Activated CD8-positive, alpha-beta memory T cell treated with anti-CD3 and anti-CD28 coated beads for 36 hours (primary cell): ENCODE measurements around the gene ASF1B. TPM values are rescaled to one million over a fixed set of nuclear protein-coding genes. Genes with fewer than 3 reads are reported as not detected.

ENCODE experiments used
- CTCF ChIA-PET: fragments of 350-600 bp; sonication (Branson Sonifier 250); formaldehyde crosslinking; loops from one replicate; lab custom pipeline; 2021; ENCODE audit warnings: antibody characterized with exemption; lab: Charles Lee
- POLR2A ChIA-PET: fragments of 350-600 bp; sonication (Branson Sonifier 250); formaldehyde crosslinking; loops from one replicate; lab custom pipeline; 2021; ENCODE audit warnings: antibody characterized with exemption; lab: Charles Lee
- total RNA-seq, 2 experiments: library from RNA; stranded (reverse); gene quantifications; one replicate each; pipeline ENCODE4 v1.2.3, GENCODE V29; 2021

Gene ASF1B
- total RNA-seq, 2 experiments from 2014 or later: 79.7 to 83.6 TPM

- CTCF ChIA-PET: interaction anchor here (1.4 to 1.7 kb wide), 2 partner anchors 15 to 388 kb away, joined by 3 to 5 read pairs; no protein-coding TSS in a partner anchor
- POLR2A ChIA-PET: interaction anchor here (0.6 kb wide), 2 partner anchors 13 to 85 kb away, joined by 4 to 7 read pairs; partner anchors contain the start of gene IL27RA
These were observed 19.3 kb downstream of the ASF1B start for GRCh38 chr19:14116918-14117578.

GRCh38 chr19:14116525-14116917, 19.9 kb downstream of the ASF1B start:
- ChIA-PET POLR2A (interaction anchor here (0.5 to 1.0 kb wide), 5 partner anchors 13 to 113 kb away, joined by 3 to 7 read pairs (median 4); partner anchors contain the start of genes ASF1B and IL27RA), CTCF (interaction anchor here (0.6 to 1.4 kb wide), 2 partner anchors 16 to 836 kb away, joined by 3 to 7 read pairs; no protein-coding TSS in a partner anchor)

- CTCF ChIA-PET: interaction anchor here (0.6 to 3.0 kb wide), 9 partner anchors 14 to 835 kb away, joined by 3 to 19 read pairs (median 7); partner anchors contain the start of gene ASF1B
- POLR2A ChIA-PET: interaction anchor here (0.6 to 1.0 kb wide), 3 partner anchors 20 to 112 kb away, joined by 3 to 4 read pairs (median 3); partner anchors contain the start of gene ASF1B
These were observed 20.6 kb downstream of the ASF1B start for GRCh38 chr19:14115756-14116155.

DNA sequence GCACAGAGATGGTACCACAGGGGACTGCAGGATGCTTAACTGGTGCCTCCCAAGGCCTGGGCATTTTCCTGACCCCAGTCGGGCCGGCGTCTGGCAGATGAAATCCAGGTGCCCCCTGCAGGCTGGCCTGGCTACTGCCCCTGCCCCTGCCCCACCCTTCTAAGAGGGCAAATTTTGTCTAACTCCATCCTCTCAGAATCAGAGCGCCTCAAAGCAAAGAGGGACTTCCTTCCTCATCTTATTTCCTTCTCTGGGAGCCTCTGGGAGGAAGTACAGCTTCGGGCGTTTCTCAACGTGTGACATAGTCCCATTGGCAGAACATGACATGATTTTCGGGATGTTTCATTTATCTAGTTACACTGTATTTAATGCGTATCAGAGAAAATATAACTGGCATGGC, 21.5 kb downstream of the ASF1B start:
- CTCF ChIA-PET: interaction anchor here (0.6 to 3.0 kb wide), 15 partner anchors 8 to 1208 kb away, joined by 3 to 19 read pairs (median 6); partner anchors contain the start of genes ASF1B, C19orf67 and MISP3
- POLR2A ChIA-PET: no interaction called here

- ChIA-PET CTCF (interaction anchor here (0.6 to 3.0 kb wide), 13 partner anchors 9 to 1208 kb away, joined by 3 to 19 read pairs (median 6); partner anchors contain the start of genes ASF1B, C19orf67 and MISP3), POLR2A (no interaction called here)
These were observed 21.9 kb downstream of the ASF1B start for GRCh38 chr19:14114439-14114838.

DNA sequence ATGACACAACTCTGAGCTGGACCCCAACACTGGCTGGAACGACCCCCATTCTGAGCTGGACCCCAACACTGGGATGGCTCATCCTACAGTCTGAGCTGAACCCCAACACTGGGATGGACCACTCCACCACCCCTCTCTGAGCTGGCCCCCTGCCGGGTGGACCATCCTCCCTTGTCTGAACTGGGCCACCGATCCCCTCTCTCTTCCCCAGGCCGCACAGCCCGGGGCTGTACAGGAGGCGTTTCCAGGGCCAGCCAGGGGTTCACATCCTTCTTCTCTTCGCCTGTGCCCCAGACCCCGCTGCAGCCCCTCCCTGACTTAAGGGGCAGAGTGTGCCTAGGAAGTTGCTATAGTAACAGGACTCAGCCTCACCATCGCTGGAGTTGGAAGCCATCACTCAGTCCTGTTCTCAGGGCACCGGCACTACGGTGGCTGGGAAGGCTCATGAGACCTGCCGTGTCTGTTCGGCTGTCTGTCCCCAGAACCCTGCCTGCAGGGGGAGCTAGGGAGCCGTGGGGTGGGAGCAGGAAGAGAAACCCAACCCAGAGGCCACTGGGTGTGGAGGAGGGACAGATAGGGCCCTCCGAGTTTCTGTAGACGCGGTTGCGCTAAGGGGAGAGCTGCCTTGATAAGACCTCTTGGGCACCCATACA, 22.5 kb downstream of the ASF1B start:
- POLR2A ChIA-PET: no interaction called here
- CTCF ChIA-PET: interaction anchor here (0.9 to 3.0 kb wide), 13 partner anchors 9 to 234 kb away, joined by 3 to 19 read pairs (median 6); partner anchors contain the start of genes ASF1B, C19orf67 and MISP3

DNA sequence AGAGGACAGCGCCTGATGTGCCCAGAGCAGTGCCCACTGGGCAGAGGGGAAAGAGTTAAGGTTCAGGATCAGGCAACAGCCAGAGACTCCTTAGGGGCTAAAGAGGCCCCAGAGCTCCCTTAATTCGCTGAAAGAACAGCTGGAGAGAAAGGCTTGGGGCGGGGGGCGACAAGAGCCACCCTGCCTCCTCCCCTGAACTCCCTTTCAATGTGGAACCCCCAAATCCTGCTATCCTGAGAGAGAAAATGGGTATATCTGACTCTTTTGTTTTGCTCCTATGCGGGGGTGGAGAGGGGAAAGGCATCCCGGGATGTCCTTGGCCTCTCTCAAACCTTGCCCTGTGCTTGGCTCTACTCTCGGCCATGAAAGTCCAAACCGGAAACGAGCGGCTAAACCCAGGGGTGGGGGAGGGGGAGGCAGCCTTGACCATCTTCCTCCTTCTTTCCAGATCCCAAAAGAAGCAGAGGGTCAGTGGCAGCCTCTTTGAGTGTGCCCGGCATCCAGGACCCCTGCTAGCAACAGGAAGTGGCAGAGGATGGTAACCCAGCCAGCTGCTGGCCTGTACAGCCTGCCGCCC, 23.5 kb downstream of the ASF1B start:
- ChIA-PET POLR2A (no interaction called here), CTCF (interaction anchor here (1.3 to 3.0 kb wide), 4 partner anchors 11 to 233 kb away, joined by 3 to 19 read pairs (median 8); partner anchors contain the start of gene ASF1B)

DNA sequence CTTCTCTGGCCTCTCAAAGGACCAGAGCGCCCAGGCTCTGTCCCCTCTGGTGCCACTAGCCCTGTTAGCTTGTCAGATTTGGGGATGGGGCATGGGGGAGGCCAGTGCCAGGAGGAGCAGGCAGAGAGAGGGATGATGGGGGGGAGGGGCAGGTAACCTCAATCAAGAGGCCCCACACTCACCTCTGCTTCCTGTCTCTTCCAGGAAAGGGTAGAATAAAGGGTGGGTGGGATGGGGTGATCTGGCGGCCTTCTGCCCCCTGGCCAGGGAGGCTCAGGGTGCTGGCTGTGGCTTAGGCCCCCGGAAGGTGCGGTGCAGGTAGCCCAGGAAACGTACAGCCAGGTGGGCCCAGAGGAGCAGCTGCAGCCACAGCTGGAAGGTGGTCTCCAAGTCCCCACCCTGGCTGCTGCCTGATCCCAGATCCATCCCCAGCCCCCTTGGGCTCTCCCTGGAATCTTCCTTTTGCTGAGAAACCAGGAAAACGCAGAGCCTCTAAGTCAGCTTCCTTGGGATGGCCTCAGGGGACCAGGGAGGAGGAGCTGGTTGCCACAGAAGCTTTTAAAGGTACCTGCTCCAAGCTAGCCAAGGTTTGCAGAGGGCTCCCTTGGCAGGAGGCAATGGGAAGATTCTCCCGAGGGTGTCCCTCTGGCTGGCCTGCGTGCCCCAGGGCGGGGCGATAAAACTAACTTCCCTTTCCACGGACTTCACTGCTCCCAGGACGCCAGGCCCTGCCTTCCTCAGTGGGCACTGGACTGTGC, 24.2 kb downstream of the ASF1B start:
- CTCF ChIA-PET: interaction anchor here (1.3 to 1.6 kb wide), 2 partner anchors 19 to 233 kb away, joined by 3 read pairs; no protein-coding TSS in a partner anchor
- POLR2A ChIA-PET: no interaction called here

DNA sequence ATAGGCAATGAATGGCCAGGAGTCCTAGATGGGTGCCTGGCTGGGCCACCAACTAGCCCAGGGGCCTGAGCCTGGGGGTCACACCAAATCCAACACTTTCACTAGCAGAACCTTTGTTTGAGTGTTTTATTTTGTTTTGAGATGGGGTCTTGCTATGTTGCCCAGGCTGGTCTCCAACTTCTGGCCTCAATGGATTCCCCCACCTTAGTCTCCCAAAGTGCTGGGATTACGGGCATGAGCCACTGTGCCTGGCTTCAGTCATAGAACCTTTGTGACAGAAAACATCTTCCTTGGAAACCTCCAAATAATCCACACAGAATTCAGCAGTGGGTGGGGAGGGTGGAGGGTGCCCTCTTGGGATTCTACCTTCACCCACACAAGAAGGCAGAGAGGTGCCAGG, 24.9 kb downstream of the ASF1B start:
- CTCF ChIA-PET: interaction anchor here (1.6 kb wide), 1 partner anchor 18 kb away, joined by 3 read pairs; no protein-coding TSS in a partner anchor
- POLR2A ChIA-PET: no interaction called here

- ChIA-PET POLR2A (no interaction called here), CTCF (no interaction called here)
These were observed 25.7 kb downstream of the ASF1B start for GRCh38 chr19:14110650-14111049.

DNA sequence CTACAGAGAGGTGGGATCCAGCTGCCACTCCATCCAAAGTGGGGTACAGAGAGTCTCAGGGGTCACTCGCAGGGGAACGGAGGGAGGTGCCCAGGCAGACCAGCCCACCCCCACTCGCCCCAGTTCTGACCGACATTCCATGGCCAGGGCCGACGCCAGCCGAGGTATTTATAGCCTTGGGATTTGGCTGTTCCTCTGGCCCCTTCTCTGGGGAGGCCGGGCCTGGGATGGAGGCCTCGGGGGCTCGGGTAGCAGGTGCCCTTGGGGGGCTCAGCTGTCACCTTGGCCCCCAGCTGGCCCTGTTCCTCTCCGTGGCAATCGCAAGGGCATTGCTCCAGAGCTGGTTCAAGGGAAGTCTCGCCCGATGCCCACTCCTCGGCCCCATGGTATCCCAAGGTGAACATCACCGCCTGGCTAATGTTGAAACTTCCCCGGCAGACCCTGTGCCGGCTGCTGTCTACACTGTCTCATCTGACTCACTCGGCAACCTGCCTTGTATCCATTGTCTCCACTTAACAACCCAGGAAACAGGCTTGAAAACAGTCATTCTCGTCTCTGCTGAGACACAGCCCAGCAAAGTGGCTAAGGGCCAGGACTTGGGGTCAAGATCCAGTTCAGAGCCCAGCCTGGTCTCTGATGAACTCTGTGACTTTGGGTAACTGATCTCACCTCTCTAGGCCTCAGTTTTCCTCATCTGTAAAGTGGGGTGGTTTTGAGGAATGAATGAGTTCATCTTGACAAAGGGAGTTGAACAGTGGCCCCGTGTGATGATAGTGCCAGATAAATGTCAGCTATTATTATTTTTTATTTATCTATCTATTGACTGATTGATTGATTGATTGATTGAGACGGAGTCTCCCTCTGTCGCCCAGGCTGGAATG, 28.6 kb downstream of the ASF1B start:
- ChIA-PET POLR2A (no interaction called here), CTCF (no interaction called here)

GRCh38 chr19:14106840-14107239, 29.5 kb downstream of the ASF1B start:
- CTCF ChIA-PET: no interaction called here
- POLR2A ChIA-PET: no interaction called here

DNA sequence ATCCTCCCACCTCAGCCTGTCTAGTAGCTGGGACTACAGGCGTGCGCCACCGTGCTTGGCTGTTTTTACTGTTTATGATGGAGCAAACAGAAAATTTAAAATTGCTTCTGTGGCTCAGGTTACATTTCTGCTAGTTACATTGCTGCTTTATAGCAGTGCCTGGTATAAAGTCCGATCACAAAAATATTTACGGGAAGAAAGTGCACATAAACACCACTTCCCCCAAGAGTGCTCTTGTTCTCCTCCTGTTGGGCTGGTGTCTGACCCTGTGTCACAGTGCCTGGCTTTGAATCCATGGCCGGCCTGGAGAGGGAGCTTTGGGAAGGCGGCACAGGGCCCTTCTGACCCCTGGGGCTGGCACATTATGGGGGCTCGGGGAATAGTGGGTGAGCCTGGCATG, 30.7 kb downstream of the ASF1B start:
- CTCF ChIA-PET: interaction anchor here (0.7 kb wide), 1 partner anchor 317 kb away, joined by 3 read pairs; no protein-coding TSS in a partner anchor
- POLR2A ChIA-PET: no interaction called here

GRCh38 chr19:14103310-14103709, 33.1 kb downstream of the ASF1B start:
- ChIA-PET POLR2A (interaction anchor here (0.6 kb wide), 1 partner anchor 262 kb away, joined by 5 read pairs; no protein-coding TSS in a partner anchor), CTCF (interaction anchor here (0.9 to 3.4 kb wide), 5 partner anchors 11 to 245 kb away, joined by 3 to 19 read pairs (median 3); no protein-coding TSS in a partner anchor)

DNA sequence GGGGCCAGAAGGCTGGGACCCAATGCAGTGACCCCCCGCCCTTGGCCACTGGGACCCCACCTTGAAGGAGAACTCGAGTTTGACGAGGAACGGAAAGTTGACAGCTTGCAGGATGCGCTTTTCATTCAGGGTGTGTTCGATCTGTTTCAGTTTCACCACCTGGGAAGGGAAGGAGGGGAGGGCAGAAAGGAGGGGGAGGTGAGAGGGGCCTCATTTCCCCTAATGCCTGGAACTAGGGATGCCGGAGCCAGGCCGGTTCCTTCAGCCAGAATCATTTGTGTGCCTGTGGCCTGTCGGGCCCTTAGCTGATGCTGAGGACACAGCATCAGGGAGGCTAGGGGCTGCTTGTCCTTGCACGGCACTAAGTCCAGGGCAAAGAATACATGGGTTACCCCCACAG, 33.6 kb downstream of the ASF1B start:
- ChIA-PET CTCF (interaction anchor here (0.9 to 3.4 kb wide), 4 partner anchors 12 to 245 kb away, joined by 3 to 19 read pairs (median 3); no protein-coding TSS in a partner anchor), POLR2A (interaction anchor here (0.6 kb wide), 1 partner anchor 262 kb away, joined by 5 read pairs; no protein-coding TSS in a partner anchor)

GRCh38 chr19:14102102-14102696, 34.2 kb downstream of the ASF1B start:
- ChIA-PET POLR2A (no interaction called here), CTCF (interaction anchor here (1.1 to 3.4 kb wide), 3 partner anchors 12 to 246 kb away, joined by 3 to 19 read pairs (median 3); no protein-coding TSS in a partner anchor)
